Mesodermal cell (in vitro differentiated cells): Measurements from ENCODE around the gene HBA1. TPM values are rescaled to one million over a fixed set of nuclear protein-coding genes. Genes with fewer than 3 reads are reported as not detected.
"Not testable (repeated sequence)": the region's sequence is repeated elsewhere in the genome, so short reads cannot be mapped to it uniquely, and the experiment has no call there.

Source experiments
- H3K27ac ChIP-seq: 2 replicates; pipeline ENCODE4 v1.7.0; 2013; ENCODE audit warnings: mild to moderate bottlenecking, low read depth, low read length, moderate library complexity; ENCODE audit not compliant: severe bottlenecking
- H3K36me3 ChIP-seq: 2 replicates; pipeline ENCODE4 v1.7.1; 2013; ENCODE audit warnings: mild to moderate bottlenecking, low read length, moderate library complexity; ENCODE audit not compliant: control insufficient read depth, insufficient read depth
- H3K4me1 ChIP-seq: one replicate; pipeline ENCODE4 v1.7.1; 2013; ENCODE audit warnings: mild to moderate bottlenecking, low read length; ENCODE audit not compliant: insufficient read depth, control insufficient read depth, poor library complexity, severe bottlenecking
- H3K4me3 ChIP-seq: 2 replicates; pipeline ENCODE4 v1.7.0; 2013; ENCODE audit warnings: low read length, control low read depth, mild to moderate bottlenecking; ENCODE audit not compliant: insufficient read depth, poor library complexity, severe bottlenecking; ENCODE audit errors: extremely low read depth
- H3K9me3 ChIP-seq: 2 replicates; pipeline ENCODE4 v1.7.1; 2013; ENCODE audit warnings: mild to moderate bottlenecking, low read length, moderate library complexity; ENCODE audit not compliant: control insufficient read depth
- WGBS, 2 experiments: methylation state at CpG; one replicate each; pipeline ENCODE4 v1.1.5; 2013; ENCODE audit warnings: missing lambda C conversion rate in 2 of 2; ENCODE audit not compliant: insufficient coverage in 2 of 2; 5-methylcytosine and 5-hydroxymethylcytosine counted together
- polyA plus RNA-seq, 2 experiments: library from polyadenylated mRNA; stranded (reverse); fragments of 50-300 nt; gene quantifications; one replicate each; pipeline ENCODE4 v1.2.3, GENCODE V29; 2013

Gene HBA1
- polyA plus RNA-seq (2013, experiment 1 of 2): not detected
- not detected for polyA plus RNA-seq (2013, experiment 2 of 2)

DNA sequence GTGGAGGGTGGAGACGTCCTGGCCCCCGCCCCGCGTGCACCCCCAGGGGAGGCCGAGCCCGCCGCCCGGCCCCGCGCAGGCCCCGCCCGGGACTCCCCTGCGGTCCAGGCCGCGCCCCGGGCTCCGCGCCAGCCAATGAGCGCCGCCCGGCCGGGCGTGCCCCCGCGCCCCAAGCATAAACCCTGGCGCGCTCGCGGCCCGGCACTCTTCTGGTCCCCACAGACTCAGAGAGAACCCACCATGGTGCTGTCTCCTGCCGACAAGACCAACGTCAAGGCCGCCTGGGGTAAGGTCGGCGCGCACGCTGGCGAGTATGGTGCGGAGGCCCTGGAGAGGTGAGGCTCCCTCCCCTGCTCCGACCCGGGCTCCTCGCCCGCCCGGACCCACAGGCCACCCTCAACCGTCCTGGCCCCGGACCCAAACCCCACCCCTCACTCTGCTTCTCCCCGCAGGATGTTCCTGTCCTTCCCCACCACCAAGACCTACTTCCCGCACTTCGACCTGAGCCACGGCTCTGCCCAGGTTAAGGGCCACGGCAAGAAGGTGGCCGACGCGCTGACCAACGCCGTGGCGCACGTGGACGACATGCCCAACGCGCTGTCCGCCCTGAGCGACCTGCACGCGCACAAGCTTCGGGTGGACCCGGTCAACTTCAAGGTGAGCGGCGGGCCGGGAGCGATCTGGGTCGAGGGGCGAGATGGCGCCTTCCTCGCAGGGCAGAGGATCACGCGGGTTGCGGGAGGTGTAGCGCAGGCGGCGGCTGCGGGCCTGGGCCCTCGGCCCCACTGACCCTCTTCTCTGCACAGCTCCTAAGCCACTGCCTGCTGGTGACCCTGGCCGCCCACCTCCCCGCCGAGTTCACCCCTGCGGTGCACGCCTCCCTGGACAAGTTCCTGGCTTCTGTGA, at the start of gene HBA1:
Gene HBA1, plus strand, starts transcription at position 204 of the 906 bp plus-strand sequence. Its CDS starts 37 bp downstream, at position 241.
- H3K36me3 ChIP-seq, H3K9me3 ChIP-seq, H3K4me3 ChIP-seq, H3K4me1 ChIP-seq, H3K27ac ChIP-seq: not testable (repeated sequence)
- 18 to 23% methylated on average over 8 to 15 of the region's 88 CpGs for WGBS, 2 experiments

- no peaks in the 10 kb centered on the region for H3K9me3 ChIP-seq
- 87 to 100% methylated on average over 2 of the region's 2 CpGs for WGBS, 2 experiments
- H3K4me1 ChIP-seq: no peaks in the 10 kb centered on the region
- H3K27ac ChIP-seq: no peak overlapping the region
- no peaks in the 10 kb centered on the region for H3K36me3 ChIP-seq
- no peak overlapping the region for H3K4me3 ChIP-seq
Measured at GRCh38 chr16:129075-129474, 47.4 kb upstream of the HBA1 start.

DNA sequence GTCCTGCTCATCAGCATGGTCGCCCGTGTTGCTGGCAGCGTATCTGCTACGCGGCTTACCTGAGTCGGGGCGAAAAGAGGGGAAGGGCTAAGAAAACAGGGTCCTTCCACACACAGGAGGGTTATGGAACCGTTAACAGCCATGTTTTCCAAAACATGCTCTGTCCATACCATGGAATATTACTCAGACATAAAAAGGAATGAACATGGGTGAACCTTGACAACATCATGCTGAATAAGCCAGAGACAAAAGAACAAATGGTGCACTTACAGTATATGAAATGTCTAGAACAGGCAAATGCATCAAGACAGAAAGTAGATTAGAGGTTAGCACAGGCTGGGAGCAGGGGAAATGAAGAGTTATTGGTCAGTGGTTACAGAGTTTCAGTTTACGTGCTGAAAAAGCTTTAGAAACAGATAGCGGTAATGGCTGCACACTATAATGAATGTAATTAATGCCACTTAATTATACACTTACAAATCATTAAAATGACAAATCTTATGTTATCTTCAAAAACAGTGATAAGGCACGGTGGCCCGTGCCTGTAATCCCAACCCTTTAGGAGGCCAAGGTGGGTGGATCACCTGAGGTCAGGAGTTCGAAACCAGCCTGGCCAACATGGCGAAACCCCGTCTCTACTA, 45.8 kb upstream of the HBA1 start:
- Histone ChIP-seq H3K27ac (no peak overlapping the region), H3K9me3 (no peaks in the 10 kb centered on the region), H3K36me3 (no peaks in the 10 kb centered on the region), H3K4me3 (no peak overlapping the region), H3K4me1 (no peaks in the 10 kb centered on the region)
- WGBS, 2 experiments: 94 to 98% methylated on average over 12 to 13 of the region's 15 CpGs

DNA sequence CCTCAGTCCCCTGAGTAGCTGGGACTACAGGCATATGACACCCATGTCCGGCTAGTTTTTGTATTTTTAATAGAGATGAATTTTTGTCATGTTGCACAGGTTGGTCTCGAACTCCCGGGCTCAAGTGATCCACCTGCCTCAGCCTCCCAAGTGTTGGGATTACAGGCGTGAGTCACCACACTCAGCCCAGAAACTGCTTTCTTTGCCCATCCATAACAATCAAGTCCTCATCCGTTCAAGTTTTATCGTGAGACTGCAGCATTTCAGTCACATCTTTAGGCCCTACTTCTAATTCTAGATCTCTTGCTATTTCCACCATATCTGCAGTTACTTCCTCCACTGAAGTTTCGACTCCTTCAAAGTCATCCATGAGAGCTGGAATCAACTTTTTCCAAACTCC, 44.4 kb upstream of the HBA1 start:
- Histone ChIP-seq H3K4me3 (no peak overlapping the region), H3K36me3 (no peaks in the 10 kb centered on the region), H3K27ac (no peak overlapping the region), H3K4me1 (no peaks in the 10 kb centered on the region), H3K9me3 (no peaks in the 10 kb centered on the region)
- WGBS, 2 experiments: 91 to 94% methylated on average over 6 to 7 of the region's 7 CpGs

DNA sequence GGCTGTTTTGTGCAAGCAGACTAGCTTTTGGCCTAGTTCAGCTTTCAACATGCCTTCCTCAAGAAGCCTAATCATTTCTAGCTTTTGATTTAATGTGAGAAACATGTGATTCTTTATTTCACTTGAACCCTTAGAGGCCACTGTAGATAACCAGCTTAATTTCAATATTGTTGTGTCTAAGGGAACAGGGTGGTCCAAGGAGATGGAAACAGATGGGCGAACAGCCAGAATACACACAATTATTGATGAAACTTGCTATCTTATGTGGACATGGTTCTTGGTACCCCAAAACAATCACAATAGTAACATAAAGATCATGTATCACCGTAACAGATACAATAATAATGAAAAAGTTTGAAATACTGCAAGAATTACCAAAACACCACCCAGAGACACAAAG, 42.8 kb upstream of the HBA1 start:
- Histone ChIP-seq H3K4me1 (no peaks in the 10 kb centered on the region), H3K4me3 (no peak overlapping the region), H3K27ac (no peak overlapping the region), H3K9me3 (no peaks in the 10 kb centered on the region), H3K36me3 (no peaks in the 10 kb centered on the region)
- no CpG with 5 or more reads among the region's 2 CpGs for WGBS, 2 experiments

DNA sequence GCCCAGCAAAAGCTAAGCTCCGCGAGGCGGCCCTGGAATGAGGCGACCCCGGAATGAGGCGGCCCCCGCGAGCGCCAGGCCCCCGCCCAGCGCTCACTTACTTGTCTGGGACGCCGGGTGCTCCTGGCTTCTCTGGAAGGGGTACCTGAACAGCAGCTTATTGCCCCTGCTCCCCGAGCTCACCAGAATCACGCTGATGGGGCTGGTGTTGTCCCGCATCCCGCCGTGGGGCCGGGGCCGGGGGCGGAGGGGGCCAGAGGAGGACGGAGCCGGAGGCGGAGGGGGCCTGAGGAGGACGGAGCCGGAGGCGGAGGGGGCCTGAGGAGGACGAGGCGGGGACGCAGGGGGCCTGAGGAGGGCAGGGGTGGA, 38.4 kb upstream of the HBA1 start:
- Histone ChIP-seq H3K9me3 (no peaks in the 10 kb centered on the region), H3K4me1 (no peaks in the 10 kb centered on the region), H3K27ac (peak overlapping the region; percentile 76), H3K36me3 (no peaks in the 10 kb centered on the region), H3K4me3 (peak overlapping the region; percentile 66)
- WGBS, 2 experiments: 4 to 6% methylated on average over 11 to 13 of the region's 30 CpGs

DNA sequence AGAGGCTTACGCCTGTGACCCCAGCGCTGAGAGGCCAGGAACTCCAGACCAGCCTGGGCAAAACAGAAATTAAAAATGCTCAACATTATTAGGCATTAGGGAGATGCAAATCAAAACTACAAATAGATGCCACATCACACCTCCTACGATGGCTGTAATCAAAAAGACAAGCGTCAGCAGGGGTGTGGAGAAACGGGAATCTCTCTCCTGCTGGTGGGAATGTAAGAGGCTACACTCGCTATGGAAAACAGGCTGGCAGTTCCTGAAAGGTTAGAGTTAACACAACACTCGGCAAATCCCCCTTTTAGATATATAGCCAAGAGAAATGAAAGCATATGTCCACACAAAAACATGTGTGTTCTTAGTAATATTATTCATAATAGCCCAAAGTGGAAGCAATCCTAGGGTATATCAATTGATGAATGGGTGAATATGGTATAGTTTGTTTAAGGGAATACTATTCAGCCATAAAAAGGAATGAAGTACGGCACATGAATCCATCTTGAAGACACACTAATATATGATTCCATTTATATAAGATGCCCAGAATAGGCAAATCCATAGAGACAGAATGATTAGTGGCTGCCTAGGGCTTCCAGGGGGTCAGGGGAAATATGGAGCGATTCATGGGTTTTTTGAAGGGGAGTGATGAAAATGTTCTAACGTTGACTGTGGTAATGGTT, 36.2 kb upstream of the HBA1 start:
- Histone ChIP-seq H3K4me1 (no peaks in the 10 kb centered on the region), H3K36me3 (no peaks in the 10 kb centered on the region), H3K27ac (no peak overlapping the region), H3K9me3 (no peaks in the 10 kb centered on the region), H3K4me3 (no peak overlapping the region)
- 86 to 94% methylated on average over 3 to 4 of the region's 10 CpGs for WGBS, 2 experiments

DNA sequence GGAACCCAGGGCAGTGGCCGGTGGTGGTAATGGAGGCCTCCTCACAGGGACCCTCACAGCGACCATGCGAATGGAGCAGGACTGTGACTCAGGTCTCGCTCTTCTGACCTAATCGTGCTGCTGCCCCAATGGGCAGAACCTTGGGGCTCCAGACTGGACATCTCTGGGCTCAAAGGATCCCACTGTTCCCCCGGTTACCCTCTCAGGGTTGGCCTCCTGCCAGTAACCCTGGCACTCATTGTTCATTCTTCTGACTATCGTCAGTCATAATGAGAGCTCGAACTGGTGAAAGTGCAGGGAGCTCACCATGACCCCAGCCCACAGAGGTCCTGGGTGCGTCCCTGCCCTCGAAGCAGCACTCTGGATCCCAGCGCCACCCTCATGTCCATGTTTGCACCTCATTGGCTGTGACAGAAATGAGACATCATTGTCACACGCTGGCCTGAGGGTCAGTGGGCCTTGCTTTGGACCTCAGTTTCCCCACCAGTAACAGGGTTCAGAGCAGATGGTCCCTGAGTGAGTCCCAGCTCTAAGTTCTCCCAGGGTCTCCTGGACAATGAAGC, 34.0 kb upstream of the HBA1 start:
- Histone ChIP-seq H3K4me1 (no peaks in the 10 kb centered on the region), H3K27ac (no peak overlapping the region), H3K36me3 (no peaks in the 10 kb centered on the region), H3K4me3 (no peak overlapping the region), H3K9me3 (no peaks in the 10 kb centered on the region)
- 89 to 90% methylated on average over 12 of the region's 12 CpGs for WGBS, 2 experiments

DNA sequence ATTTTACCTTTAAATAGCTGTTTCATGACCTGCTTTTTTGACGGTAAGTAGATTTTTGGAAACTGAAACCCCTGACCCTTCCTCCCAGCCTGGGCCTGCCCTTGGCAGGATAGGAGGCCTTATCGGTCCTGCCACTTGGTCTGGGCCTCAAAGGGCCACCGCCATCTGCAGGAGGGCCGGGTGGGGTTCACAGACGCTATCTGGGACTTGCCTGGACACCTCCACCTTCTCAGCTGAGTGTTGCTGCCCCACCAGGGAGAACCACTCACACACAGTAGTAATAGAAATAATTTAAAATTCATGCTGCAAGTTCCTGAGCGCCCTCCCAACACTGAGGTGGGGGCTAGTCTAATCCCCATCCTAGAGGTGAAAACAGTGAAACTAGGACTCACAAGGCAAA, 33.4 kb upstream of the HBA1 start:
- Histone ChIP-seq H3K4me1 (no peaks in the 10 kb centered on the region), H3K4me3 (no peak overlapping the region), H3K9me3 (no peaks in the 10 kb centered on the region), H3K36me3 (no peaks in the 10 kb centered on the region), H3K27ac (no peak overlapping the region)
- WGBS, 2 experiments: 86 to 90% methylated on average over 2 to 5 of the region's 6 CpGs

GRCh38 chr16:143456-143855, 33.0 kb upstream of the HBA1 start:
- H3K4me1 ChIP-seq: no peaks in the 10 kb centered on the region
- 81 to 86% methylated on average over 5 to 6 of the region's 6 CpGs for WGBS, 2 experiments
- no peak overlapping the region for H3K4me3 ChIP-seq
- no peaks in the 10 kb centered on the region for H3K9me3 ChIP-seq
- H3K36me3 ChIP-seq: no peaks in the 10 kb centered on the region
- no peak overlapping the region for H3K27ac ChIP-seq
